Gastroesophageal sphincter (tissue), 3 donors: ENCODE data around the gene SF1.

Source experiments
- EP300 ChIP-seq: sonication (generic); formaldehyde crosslinking; IDR thresholded peaks from one replicate; pipeline ENCODE4 v1.6.1; 2017; ENCODE audit warnings: antibody characterized with exemption, mild to moderate bottlenecking
- POLR2A ChIP-seq, 2 donors: fragments of 450-650 bp; IDR thresholded peaks; one replicate each; pipeline ENCODE4 v1.6.1; 2017; ENCODE audit warnings: antibody characterized with exemption in 2 of 2, mild to moderate bottlenecking in 2 of 2, moderate library complexity in 1 of 2
- POLR2AphosphoS5 ChIP-seq: sonication (generic); formaldehyde crosslinking; IDR thresholded peaks from one replicate; pipeline ENCODE4 v1.6.1; 2017; ENCODE audit warnings: antibody characterized with exemption
- TF ChIP-seq, protein P1 (sequence below), 4 experiments: fragments of 200-600 bp in 2 of 4; fragments of 450-650 bp in 2 of 4; sonication (generic) in 1 of 4; IDR thresholded peaks; one replicate each; pipeline ENCODE4 v1.5.1; 2017 to 2019; ENCODE audit warnings: antibody characterized with exemption in 4 of 4, mild to moderate bottlenecking in 2 of 4, moderate library complexity in 2 of 4

DNA sequence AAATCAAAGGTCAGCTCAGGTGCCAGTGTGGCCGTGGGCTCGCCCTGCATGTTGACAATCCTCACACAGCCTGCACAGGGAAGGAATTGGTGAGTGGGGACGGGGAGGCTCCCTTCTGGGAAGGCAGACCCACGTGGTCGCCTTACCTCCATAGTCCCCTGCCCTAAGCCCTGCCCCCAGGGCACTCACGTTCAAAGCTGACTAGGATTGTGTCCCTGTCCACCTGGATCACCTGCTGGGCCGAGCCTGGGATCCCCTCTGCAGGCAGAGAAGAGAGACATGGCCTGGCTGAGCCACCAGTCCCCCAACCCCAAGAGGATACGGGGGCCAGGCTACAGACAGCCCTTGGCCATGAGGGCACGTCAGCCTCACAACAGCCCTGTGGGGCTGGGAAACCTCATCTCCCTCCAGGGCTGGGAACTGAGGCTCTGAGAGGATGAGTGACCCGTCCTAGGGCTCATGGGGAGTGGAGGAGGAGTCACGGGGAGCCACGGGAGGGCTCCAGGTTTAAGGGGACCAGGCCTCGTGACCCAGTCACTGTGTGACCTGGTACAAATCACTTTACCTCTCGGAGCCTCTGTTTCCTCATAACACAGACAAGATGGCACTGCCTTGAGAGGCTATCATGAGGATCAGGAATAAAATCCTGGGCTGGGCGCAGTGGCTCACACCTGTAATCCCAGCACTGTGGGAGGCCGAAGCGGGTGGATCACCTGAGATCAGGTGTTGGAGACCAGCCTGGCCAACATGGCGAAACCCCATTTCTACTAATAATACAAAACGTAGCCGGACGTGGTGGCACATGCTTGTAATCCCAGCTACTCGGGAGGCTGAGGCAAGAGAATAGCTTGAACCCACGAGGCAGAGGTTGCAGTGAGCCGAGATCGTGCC is 12.1 kb upstream of the SF1 start:
- TF ChIP-seq, protein P1, sequence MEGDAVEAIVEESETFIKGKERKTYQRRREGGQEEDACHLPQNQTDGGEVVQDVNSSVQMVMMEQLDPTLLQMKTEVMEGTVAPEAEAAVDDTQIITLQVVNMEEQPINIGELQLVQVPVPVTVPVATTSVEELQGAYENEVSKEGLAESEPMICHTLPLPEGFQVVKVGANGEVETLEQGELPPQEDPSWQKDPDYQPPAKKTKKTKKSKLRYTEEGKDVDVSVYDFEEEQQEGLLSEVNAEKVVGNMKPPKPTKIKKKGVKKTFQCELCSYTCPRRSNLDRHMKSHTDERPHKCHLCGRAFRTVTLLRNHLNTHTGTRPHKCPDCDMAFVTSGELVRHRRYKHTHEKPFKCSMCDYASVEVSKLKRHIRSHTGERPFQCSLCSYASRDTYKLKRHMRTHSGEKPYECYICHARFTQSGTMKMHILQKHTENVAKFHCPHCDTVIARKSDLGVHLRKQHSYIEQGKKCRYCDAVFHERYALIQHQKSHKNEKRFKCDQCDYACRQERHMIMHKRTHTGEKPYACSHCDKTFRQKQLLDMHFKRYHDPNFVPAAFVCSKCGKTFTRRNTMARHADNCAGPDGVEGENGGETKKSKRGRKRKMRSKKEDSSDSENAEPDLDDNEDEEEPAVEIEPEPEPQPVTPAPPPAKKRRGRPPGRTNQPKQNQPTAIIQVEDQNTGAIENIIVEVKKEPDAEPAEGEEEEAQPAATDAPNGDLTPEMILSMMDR (IDR thresholded peaks at IDR 0.05), result no peak
- TF ChIP-seq POLR2A (IDR thresholded peaks at IDR 0.05), result no peak
- TF ChIP-seq EP300, result no peak
- TF ChIP-seq POLR2AphosphoS5, result no peak
